Esophagus muscularis mucosa (tissue), 3 donors: ENCODE results near the gene RTBDN.

Experiments
- CTCF ChIP-seq, 3 experiments: fragments of 200-600 bp in 2 of 3; fragments of 450-650 bp in 1 of 3; sonication (generic) in 2 of 3; IDR thresholded peaks; one replicate each; pipeline ENCODE4 v1.5.1; 2017 to 2019; ENCODE audit warnings: antibody characterized with exemption in 3 of 3, mild to moderate bottlenecking in 2 of 3, moderate library complexity in 1 of 3
- POLR2A ChIP-seq: fragments of 450-650 bp; IDR thresholded peaks from one replicate; pipeline ENCODE4 v1.6.1; 2017; ENCODE audit warnings: antibody characterized with exemption, moderate library complexity, mild to moderate bottlenecking, low read depth

GRCh38 chr19:12802267-12803106 is 31.9 kb downstream of the RTBDN start:
- no peak for TF ChIP-seq POLR2A
- no peak for TF ChIP-seq CTCF (IDR thresholded peaks at IDR 0.05)
